Measurements from ENCODE around the gene LYRM1. TPM values are rescaled to one million over a fixed set of nuclear protein-coding genes. Genes with fewer than 3 reads are reported as not detected.

Gene LYRM1
- total and polyA plus RNA-seq, 10 of the 15 experiments (the other 5 are each of a cell fraction or from before 2014, with no cell fraction given): 18.4 to 54.4 (median 38.0) TPM

GRCh38 chr16:20865420-20866131 lies 35.0 kb upstream of the LYRM1 start:
- 9% methylated on average over 6 of the region's 6 CpGs for WGBS (ENCODE audit: insufficient coverage, insufficient replicate concordance, low lambda C conversion rate, missing lambda C conversion rate)
- Histone ChIP-seq H4K20me1 (ENCODE audit: control insufficient read depth, insufficient read depth) (no peaks in the 10 kb centered on the region), H3K4me2 (ENCODE audit: control insufficient read depth, insufficient read depth) (peak overlapping the region; percentile 81), H3K9ac (ENCODE audit: control insufficient read depth, insufficient read depth, low read length) (peak overlapping the region; percentile 59), H3K9me3 (replicated peaks; ENCODE audit: control insufficient read depth, insufficient read depth, low read length) (no peaks in the 10 kb centered on the region), H2AFZ (ENCODE audit: control insufficient read depth, low read depth, low read length) (peak overlapping the region; percentile 64), H3K4me1 (ENCODE audit: control insufficient read depth, insufficient read depth, low read length) (peaks cover 28% of the 10 kb centered on the region), H3K79me2 (ENCODE audit: control insufficient read depth, insufficient read depth, low read length) (peaks cover 16% of the 10 kb centered on the region), H3K4me3 (no peak overlapping the region), H3K27me3 (replicated peaks in 1 of 2; ENCODE audit: control insufficient read depth in 2 of 2, insufficient read depth in 2 of 2, low read length in 1 of 2) (no peaks in the 10 kb centered on the region), H3K27ac (ENCODE audit: control insufficient read depth, insufficient read depth) (peak overlapping the region; percentile 98), H3K36me3 (ENCODE audit: control insufficient read depth in 2 of 2, insufficient read depth in 2 of 2, low read length in 1 of 2) (peaks cover 0 to 3% of the 10 kb centered on the region in 2 experiments; a peak in 3 of 4 replicates)
- DNase-seq (ENCODE audit: low read depth, low spot score) (peak; percentile 64), FAIRE-seq (peak; percentile 66), ATAC-seq (peak; percentile 92)
- intact Hi-C loops (cut with micrococcal nuclease; ENCODE audit: unreplicated experiment): no loop called here
- ChIA-PET CTCF (interaction anchor here (0.7 to 6.8 kb wide), 9 partner anchors 10 to 219 kb away, joined by 3 to 51 read pairs (median 6); partner anchors contain the start of genes DCUN1D3, ERI2, LYRM1 and REXO5), RAD21 (ENCODE audit: unreplicated experiment) (interaction anchor here (0.9 to 6.0 kb wide), 8 partner anchors 9 to 435 kb away, joined by 3 to 48 read pairs (median 8); partner anchors contain the start of genes DCUN1D3 and LYRM1), SMC1A (ENCODE audit: uncharacterized antibody, unreplicated experiment) (interaction anchor here (0.9 to 6.1 kb wide), 11 partner anchors 11 to 435 kb away, joined by 3 to 83 read pairs (median 9); partner anchors contain the start of genes DCUN1D3 and LYRM1), POLR2A (interaction anchor here (0.6 to 5.3 kb wide), 7 partner anchors 9 to 286 kb away, joined by 3 to 44 read pairs (median 5); partner anchors contain the start of gene LYRM1)
- in situ Hi-C loops (cut with MboI): no loop called here
- BruUV-seq (replicated peaks): no TSS peak
- TF ChIP-seq SUZ12 (IDR thresholded peaks at IDR 0.05; ENCODE audit: unreplicated experiment) (no peak), TCF12 (IDR thresholded peaks at IDR 0.05; ENCODE audit: low read depth, low read length) (no peak), HSF1 (IDR thresholded peaks at IDR 0.05; ENCODE audit: low read depth, low read length) (no peak), SP1 (IDR thresholded peaks at IDR 0.05; ENCODE audit: low read depth, low read length) (no peak), RBBP5 (conservative IDR thresholded peaks at IDR 0.05) (0 out of 2 replicates have a peak, but pooled peaks have one; percentile 43), SUPT20H (IDR thresholded peaks at IDR 0.05; ENCODE audit: borderline replicate concordance, control insufficient read depth, low read depth, low read length) (no peak), PML (IDR thresholded peaks at IDR 0.05; ENCODE audit: low read length) (peak; percentile 78; the same call in 1 of the 2 replicates), BCL3 (IDR thresholded peaks at IDR 0.05; ENCODE audit: borderline replicate concordance, insufficient read depth, low read depth, low read length, poor library complexity, severe bottlenecking) (peak; percentile 59), ZNF687 (IDR thresholded peaks at IDR 0.05) (0 out of 2 replicates have a peak, but pooled peaks have one; percentile 45), GABPA (IDR thresholded peaks at IDR 0.05; ENCODE audit: low read depth) (peak; percentile 57; the same call in 1 of the 2 replicates), TBL1XR1 (IDR thresholded peaks at IDR 0.05; ENCODE audit: low read depth, low read length) (0 out of 2 replicates have a peak, but pooled peaks have one; percentile 37), MAX (IDR thresholded peaks at IDR 0.05; ENCODE audit: low read depth, low read length) (no peak), JUND (IDR thresholded peaks at IDR 0.05; ENCODE audit: low read depth, low read length) (peak; percentile 72)

All from GM12878 (cell line).